ENCODE data around the gene ASPSCR1.
A peak's percentile ranks its signal among the peaks of the same experiment; 100 is the strongest.

Gene ASPSCR1

GRCh38 chr17:82049521-82049971 is 72.1 kb downstream of the ASPSCR1 start:
- peaks cover 13 to 14% of the 10 kb centered on the region in 2 donors for H3K36me3 ChIP-seq (ENCODE audit: control insufficient read depth in 2 of 2, insufficient read depth in 2 of 2, low read length in 2 of 2)
- no peak overlapping the region for H3K4me3 ChIP-seq (ENCODE audit: low read length in 2 of 2)
- no peaks in the 10 kb centered on the region for H3K9me3 ChIP-seq (ENCODE audit: control insufficient read depth in 2 of 2, low read length in 2 of 2)
- no peak overlapping the region for H3K9ac ChIP-seq (ENCODE audit: low read length in 2 of 2)
- H3K4me1 ChIP-seq (ENCODE audit: control insufficient read depth, insufficient read depth, low read length): peaks cover 33% of the 10 kb centered on the region
- H3K27me3 ChIP-seq (ENCODE audit: control insufficient read depth in 1 of 2, insufficient read depth in 2 of 2, low read length in 2 of 2): no peaks in the 10 kb centered on the region
- no peak overlapping the region for H3K27ac ChIP-seq (ENCODE audit: low read length)

GRCh38 chr17:82050152-82050760 is 72.8 kb downstream of the ASPSCR1 start:
- Histone ChIP-seq H3K9me3 (ENCODE audit: control insufficient read depth in 2 of 2, low read length in 2 of 2) (no peaks in the 10 kb centered on the region), H3K27me3 (ENCODE audit: control insufficient read depth in 1 of 2, insufficient read depth in 2 of 2, low read length in 2 of 2) (no peaks in the 10 kb centered on the region), H3K4me3 (ENCODE audit: low read length in 2 of 2) (peak overlapping the region; percentile 66 to 89), H3K9ac (ENCODE audit: low read length in 2 of 2) (peak overlapping the region; percentile 61 to 76), H3K27ac (ENCODE audit: low read length) (no peak overlapping the region), H3K4me1 (ENCODE audit: control insufficient read depth, insufficient read depth, low read length) (peaks cover 33% of the 10 kb centered on the region), H3K36me3 (ENCODE audit: control insufficient read depth in 2 of 2, insufficient read depth in 2 of 2, low read length in 2 of 2) (peaks cover 19 to 20% of the 10 kb centered on the region in 2 donors)

- peaks cover 33% of the 10 kb centered on the region for H3K4me1 ChIP-seq (ENCODE audit: control insufficient read depth, insufficient read depth, low read length)
- no peak overlapping the region for H3K27ac ChIP-seq (ENCODE audit: low read length)
- no peaks in the 10 kb centered on the region for H3K9me3 ChIP-seq (ENCODE audit: control insufficient read depth in 2 of 2, low read length in 2 of 2)
- peak overlapping the region; percentile 66 to 89 for H3K4me3 ChIP-seq (ENCODE audit: low read length in 2 of 2)
- H3K27me3 ChIP-seq (ENCODE audit: control insufficient read depth in 1 of 2, insufficient read depth in 2 of 2, low read length in 2 of 2): no peaks in the 10 kb centered on the region
- H3K36me3 ChIP-seq (ENCODE audit: control insufficient read depth in 2 of 2, insufficient read depth in 2 of 2, low read length in 2 of 2): peaks cover 19 to 25% of the 10 kb centered on the region in 2 donors
- H3K9ac ChIP-seq (ENCODE audit: low read length in 2 of 2): peak overlapping the region; percentile 61 to 76
Measured at GRCh38 chr17:82050761-82051641, 73.6 kb downstream of the ASPSCR1 start.

- H3K27me3 ChIP-seq (ENCODE audit: control insufficient read depth in 1 of 2, insufficient read depth in 2 of 2, low read length in 2 of 2): no peaks in the 10 kb centered on the region
- H3K36me3 ChIP-seq (ENCODE audit: control insufficient read depth in 2 of 2, insufficient read depth in 2 of 2, low read length in 2 of 2): peaks cover 23 to 31% of the 10 kb centered on the region in 2 donors
- H3K9me3 ChIP-seq (ENCODE audit: control insufficient read depth in 2 of 2, low read length in 2 of 2): no peaks in the 10 kb centered on the region
- H3K4me1 ChIP-seq (ENCODE audit: control insufficient read depth, insufficient read depth, low read length): peaks cover 33% of the 10 kb centered on the region
- H3K4me3 ChIP-seq (ENCODE audit: low read length in 2 of 2): peak within 1 kb of the TSS; percentile 88 to 89
- no peak within 1 kb of the TSS for H3K27ac ChIP-seq (ENCODE audit: low read length)
- peak within 1 kb of the TSS; percentile 76 to 82 for H3K9ac ChIP-seq (ENCODE audit: low read length in 2 of 2)
Measured at GRCh38 chr17:82051776-82052637, 74.6 kb downstream of the ASPSCR1 start, which contains the start of the genes GPS1 and RFNG. GPS1 (plus strand) TSS chr17:82051898; CDS start chr17:82051932, 34 bp downstream. RFNG (minus strand) TSS chr17:82051811; CDS start chr17:82051766, 45 bp downstream.

GRCh38 chr17:82052638-82053059 is 75.2 kb downstream of the ASPSCR1 start:
- Histone ChIP-seq H3K27ac (ENCODE audit: low read length) (no peak overlapping the region), H3K4me1 (ENCODE audit: control insufficient read depth, insufficient read depth, low read length) (peaks cover 33% of the 10 kb centered on the region), H3K9ac (ENCODE audit: low read length in 2 of 2) (peak overlapping the region; percentile 72 to 82), H3K27me3 (ENCODE audit: control insufficient read depth in 1 of 2, insufficient read depth in 2 of 2, low read length in 2 of 2) (no peaks in the 10 kb centered on the region), H3K4me3 (ENCODE audit: low read length in 2 of 2) (peak overlapping the region; percentile 88 to 89), H3K36me3 (ENCODE audit: control insufficient read depth in 2 of 2, insufficient read depth in 2 of 2, low read length in 2 of 2) (peaks cover 20 to 27% of the 10 kb centered on the region in 2 donors), H3K9me3 (ENCODE audit: control insufficient read depth in 2 of 2, low read length in 2 of 2) (no peaks in the 10 kb centered on the region)

GRCh38 chr17:82053130-82053529 is 75.7 kb downstream of the ASPSCR1 start:
- peak overlapping the region in 1 of 2 donors; percentile 82 for H3K9ac ChIP-seq (ENCODE audit: low read length in 2 of 2)
- H3K27ac ChIP-seq (ENCODE audit: low read length): no peak overlapping the region
- peaks cover 21 to 25% of the 10 kb centered on the region in 2 donors for H3K36me3 ChIP-seq (ENCODE audit: control insufficient read depth in 2 of 2, insufficient read depth in 2 of 2, low read length in 2 of 2)
- H3K4me3 ChIP-seq (ENCODE audit: low read length in 2 of 2): no peak overlapping the region
- no peaks in the 10 kb centered on the region for H3K9me3 ChIP-seq (ENCODE audit: control insufficient read depth in 2 of 2, low read length in 2 of 2)
- no peaks in the 10 kb centered on the region for H3K27me3 ChIP-seq (ENCODE audit: control insufficient read depth in 1 of 2, insufficient read depth in 2 of 2, low read length in 2 of 2)
- peaks cover 33% of the 10 kb centered on the region for H3K4me1 ChIP-seq (ENCODE audit: control insufficient read depth, insufficient read depth, low read length)

- no peaks in the 10 kb centered on the region for H3K9me3 ChIP-seq (ENCODE audit: control insufficient read depth in 2 of 2, low read length in 2 of 2)
- peaks cover 21 to 27% of the 10 kb centered on the region in 2 donors for H3K36me3 ChIP-seq (ENCODE audit: control insufficient read depth in 2 of 2, insufficient read depth in 2 of 2, low read length in 2 of 2)
- H3K9ac ChIP-seq (ENCODE audit: low read length in 2 of 2): no peak overlapping the region
- no peaks in the 10 kb centered on the region for H3K27me3 ChIP-seq (ENCODE audit: control insufficient read depth in 1 of 2, insufficient read depth in 2 of 2, low read length in 2 of 2)
- H3K27ac ChIP-seq (ENCODE audit: low read length): no peak overlapping the region
- peaks cover 33% of the 10 kb centered on the region for H3K4me1 ChIP-seq (ENCODE audit: control insufficient read depth, insufficient read depth, low read length)
- H3K4me3 ChIP-seq (ENCODE audit: low read length in 2 of 2): no peak overlapping the region
Measured at GRCh38 chr17:82053556-82054263, 76.3 kb downstream of the ASPSCR1 start.

- H3K27me3 ChIP-seq (ENCODE audit: control insufficient read depth in 1 of 2, insufficient read depth in 2 of 2, low read length in 2 of 2): no peaks in the 10 kb centered on the region
- no peaks in the 10 kb centered on the region for H3K9me3 ChIP-seq (ENCODE audit: control insufficient read depth in 2 of 2, low read length in 2 of 2)
- H3K9ac ChIP-seq (ENCODE audit: low read length in 2 of 2): no peak overlapping the region
- no peak overlapping the region for H3K27ac ChIP-seq (ENCODE audit: low read length)
- H3K4me3 ChIP-seq (ENCODE audit: low read length in 2 of 2): no peak overlapping the region
- peaks cover 33% of the 10 kb centered on the region for H3K4me1 ChIP-seq (ENCODE audit: control insufficient read depth, insufficient read depth, low read length)
- peaks cover 21 to 24% of the 10 kb centered on the region in 2 donors for H3K36me3 ChIP-seq (ENCODE audit: control insufficient read depth in 2 of 2, insufficient read depth in 2 of 2, low read length in 2 of 2)
Measured at GRCh38 chr17:82054351-82055022, 77.1 kb downstream of the ASPSCR1 start.

GRCh38 chr17:82055023-82055964 is 77.9 kb downstream of the ASPSCR1 start:
- Histone ChIP-seq H3K27ac (ENCODE audit: low read length) (no peak overlapping the region), H3K36me3 (ENCODE audit: control insufficient read depth in 2 of 2, insufficient read depth in 2 of 2, low read length in 2 of 2) (peaks cover 21 to 28% of the 10 kb centered on the region in 2 donors), H3K27me3 (ENCODE audit: control insufficient read depth in 1 of 2, insufficient read depth in 2 of 2, low read length in 2 of 2) (no peaks in the 10 kb centered on the region), H3K9ac (ENCODE audit: low read length in 2 of 2) (no peak overlapping the region), H3K4me1 (ENCODE audit: control insufficient read depth, insufficient read depth, low read length) (peaks cover 27% of the 10 kb centered on the region), H3K9me3 (ENCODE audit: control insufficient read depth in 2 of 2, low read length in 2 of 2) (no peaks in the 10 kb centered on the region), H3K4me3 (ENCODE audit: low read length in 2 of 2) (no peak overlapping the region)

Data from stomach smooth muscle (tissue), 2 donors.